HCT116 (cell line): ENCODE results near the gene CLCA4.

Experiments
- CEBPB ChIP-seq: IDR thresholded peaks from 2 replicates; pipeline ENCODE4 v1.6.1; 2012; ENCODE audit warnings: low read depth
- JUND ChIP-seq: IDR thresholded peaks from 2 replicates; pipeline ENCODE4 v1.6.1; 2012
- POLR2A ChIP-seq: IDR thresholded peaks from 2 replicates; pipeline ENCODE4 v1.7.0; 2011; ENCODE audit warnings: borderline replicate concordance; ENCODE audit not compliant: insufficient read depth, insufficient read length; ENCODE audit errors: extremely low read depth
- REST ChIP-seq: IDR thresholded peaks from 2 replicates; pipeline ENCODE4 v1.6.1; 2012; ENCODE audit warnings: low read depth
- ZFX ChIP-seq: fragments of 450-650 bp; IDR thresholded peaks from 2 replicates; pipeline ENCODE4 v1.6.1; 2017
- TF ChIP-seq, protein P1 (sequence below), 3 experiments: fragments of 200-600 bp in 1 of 3; sonication (generic) in 1 of 3; IDR thresholded peaks in 2 of 3; conservative IDR thresholded peaks in 1 of 3; 2 replicates each; pipeline ENCODE4 v1.5.1; 2012 to 2017; ENCODE audit warnings: low read depth in 2 of 3, low read length in 2 of 3, antibody characterized with exemption in 1 of 3, borderline replicate concordance in 1 of 3, control low read depth in 1 of 3, mild to moderate bottlenecking in 1 of 3, mixed read lengths in 1 of 3, mixed run types in 1 of 3, moderate library complexity in 1 of 3; ENCODE audit not compliant: insufficient read depth in 1 of 3

DNA sequence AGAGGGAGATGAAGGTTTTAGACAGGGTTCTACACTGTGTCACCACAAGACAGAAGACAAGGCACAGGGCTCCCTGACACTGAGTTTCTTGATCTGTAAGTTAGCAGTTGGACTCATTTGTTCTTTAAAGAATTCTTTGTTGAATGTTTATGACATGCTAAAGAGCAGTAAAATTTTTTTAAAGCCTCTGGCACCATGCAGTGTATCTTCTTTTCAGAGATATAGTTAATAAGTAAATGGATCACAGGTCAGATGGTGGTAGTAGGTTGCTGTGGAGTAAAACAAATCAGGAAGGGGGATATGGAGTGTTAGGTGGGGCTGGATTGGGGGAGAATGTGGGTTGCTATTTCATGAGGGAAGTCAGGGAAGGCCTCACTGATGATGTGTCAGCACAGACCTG is 2.0 kb downstream of the CLCA4 start:
- TF ChIP-seq REST (no peak), CEBPB (no peak), JUND (no peak), POLR2A (no peak), ZFX (no peak)
- TF ChIP-seq, protein P1, sequence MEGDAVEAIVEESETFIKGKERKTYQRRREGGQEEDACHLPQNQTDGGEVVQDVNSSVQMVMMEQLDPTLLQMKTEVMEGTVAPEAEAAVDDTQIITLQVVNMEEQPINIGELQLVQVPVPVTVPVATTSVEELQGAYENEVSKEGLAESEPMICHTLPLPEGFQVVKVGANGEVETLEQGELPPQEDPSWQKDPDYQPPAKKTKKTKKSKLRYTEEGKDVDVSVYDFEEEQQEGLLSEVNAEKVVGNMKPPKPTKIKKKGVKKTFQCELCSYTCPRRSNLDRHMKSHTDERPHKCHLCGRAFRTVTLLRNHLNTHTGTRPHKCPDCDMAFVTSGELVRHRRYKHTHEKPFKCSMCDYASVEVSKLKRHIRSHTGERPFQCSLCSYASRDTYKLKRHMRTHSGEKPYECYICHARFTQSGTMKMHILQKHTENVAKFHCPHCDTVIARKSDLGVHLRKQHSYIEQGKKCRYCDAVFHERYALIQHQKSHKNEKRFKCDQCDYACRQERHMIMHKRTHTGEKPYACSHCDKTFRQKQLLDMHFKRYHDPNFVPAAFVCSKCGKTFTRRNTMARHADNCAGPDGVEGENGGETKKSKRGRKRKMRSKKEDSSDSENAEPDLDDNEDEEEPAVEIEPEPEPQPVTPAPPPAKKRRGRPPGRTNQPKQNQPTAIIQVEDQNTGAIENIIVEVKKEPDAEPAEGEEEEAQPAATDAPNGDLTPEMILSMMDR (IDR thresholded peaks at IDR 0.05 in 2 of 3, conservative IDR thresholded peaks at IDR 0.05 in 1 of 3; ENCODE audit: borderline replicate concordance in 1 of 3, insufficient read depth in 1 of 3, low read depth in 2 of 3, low read length in 2 of 3), result no peak
